ENCODE measurements around the gene NKX1-1.
A peak's percentile ranks its signal among the peaks of the same experiment; 100 is the strongest.

Gene NKX1-1

DNA sequence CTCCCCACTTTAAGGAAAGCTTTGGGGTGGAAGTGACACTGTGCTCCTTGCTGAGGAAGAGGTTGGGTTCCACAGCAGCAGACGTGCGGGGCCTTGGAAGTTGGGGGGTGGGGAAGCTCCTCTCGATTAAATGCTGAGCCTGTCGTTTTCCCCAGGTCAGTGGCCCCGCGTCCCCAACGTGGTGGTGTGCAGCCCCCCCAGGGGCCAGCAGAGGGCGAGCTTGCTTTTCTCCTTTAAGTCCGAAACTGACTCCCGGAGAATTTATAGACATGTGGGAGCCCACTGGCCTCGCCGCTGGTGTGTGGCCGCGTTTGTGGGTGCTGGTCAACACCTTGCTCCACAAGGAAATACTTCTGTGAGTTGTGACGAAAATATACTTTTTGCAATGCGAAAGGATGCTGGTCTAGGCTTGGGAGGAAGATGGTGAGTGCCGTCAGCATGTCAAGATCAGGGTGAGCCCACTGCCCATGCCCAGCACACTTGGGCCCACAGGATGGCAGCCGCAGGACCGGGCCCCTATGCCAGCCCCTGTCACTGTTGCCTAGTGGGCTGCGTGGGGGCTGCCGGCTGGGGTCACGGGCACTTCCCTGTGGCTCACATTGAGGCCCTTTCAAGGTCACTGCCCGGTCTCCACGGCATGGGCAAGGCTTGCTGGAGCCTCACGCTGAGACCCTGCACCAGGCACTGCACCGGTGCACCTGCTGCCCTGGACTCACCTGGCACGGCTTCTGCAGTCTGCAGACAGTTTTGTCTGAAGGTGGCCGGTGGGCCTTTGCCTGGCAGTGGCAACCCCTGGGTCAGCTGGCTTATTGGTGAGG, 49.9 kb downstream of the NKX1-1 start:
- peak; percentile 43 for DNase-seq

DNA sequence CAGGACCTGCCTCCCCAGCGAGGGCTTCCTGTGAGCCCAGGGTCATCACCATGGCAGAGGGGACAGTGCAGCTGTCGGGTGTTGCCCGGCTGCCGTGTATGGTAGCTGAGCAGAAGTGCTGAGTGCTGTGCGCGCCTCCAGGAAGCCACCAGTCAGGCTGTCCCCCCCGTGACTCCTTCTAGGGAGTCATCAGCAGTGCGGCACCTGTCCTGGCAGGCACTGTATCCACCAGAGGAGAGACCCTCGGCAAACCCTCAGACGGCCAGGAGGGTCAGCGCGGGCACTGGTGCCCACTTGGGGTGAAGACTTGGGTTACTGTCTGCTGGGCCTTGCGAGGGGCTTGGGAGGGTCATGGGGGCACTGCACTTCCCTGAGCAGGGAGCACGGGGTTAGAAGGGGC, 50.9 kb downstream of the NKX1-1 start:
- DNase-seq: no peak

DNA sequence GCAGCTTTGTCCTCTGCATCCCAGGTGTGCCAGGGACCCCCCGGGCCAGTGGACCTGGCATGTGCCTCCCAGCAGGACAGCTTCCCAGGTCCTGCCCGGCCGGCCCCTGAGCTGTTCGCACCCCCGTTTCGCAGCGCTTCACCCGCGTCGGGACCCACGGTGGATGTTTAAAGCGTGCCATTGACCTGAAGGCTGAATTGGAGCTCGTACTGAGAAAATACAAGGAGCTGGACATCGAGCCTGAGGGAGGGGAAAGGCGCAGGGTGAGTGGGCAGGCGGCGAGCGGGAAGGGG, 51.3 kb downstream of the NKX1-1 start:
- DNase-seq: no peak

DNA sequence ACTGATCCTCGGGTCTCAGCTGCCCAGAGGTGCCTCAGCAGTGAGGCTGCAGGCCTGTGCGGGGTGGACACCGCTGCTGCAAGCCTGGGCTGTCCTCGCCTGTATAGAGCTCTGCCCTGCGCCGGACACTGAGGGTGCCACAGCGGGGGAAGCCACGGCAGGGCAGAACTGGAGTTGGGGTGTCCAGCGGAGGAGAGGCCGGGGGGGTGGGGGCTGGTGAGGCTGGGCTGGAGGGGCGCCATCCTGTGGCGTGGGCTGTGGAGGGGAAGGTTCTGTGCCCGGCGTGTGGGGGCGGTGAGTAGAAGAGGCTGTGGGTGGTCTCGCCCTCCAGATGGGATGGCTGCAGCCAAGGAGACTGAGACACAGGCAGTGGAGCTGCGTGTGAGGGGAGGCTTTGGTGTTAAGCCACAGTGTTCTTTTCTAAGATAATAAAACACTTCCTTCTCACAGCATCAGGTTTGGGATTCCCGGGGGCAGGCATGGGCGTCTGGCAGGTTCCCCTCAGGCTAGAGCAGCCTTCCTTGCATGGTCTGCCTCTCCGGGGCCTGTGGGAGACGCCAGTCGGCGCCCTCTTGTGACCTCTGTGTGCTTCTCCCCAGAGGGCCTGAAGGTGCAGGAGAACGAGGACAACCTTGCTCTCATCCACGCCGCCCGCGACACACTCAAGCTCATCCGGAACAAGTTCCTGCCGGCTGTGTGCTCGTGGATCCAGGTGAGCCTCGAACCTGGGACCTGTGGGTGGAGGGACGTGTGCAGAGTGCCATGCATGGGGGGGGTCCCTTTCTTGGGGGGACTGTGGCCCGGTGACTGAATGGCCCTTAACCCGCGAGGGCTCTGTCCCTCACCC, 51.9 kb downstream of the NKX1-1 start:
- DNase-seq: no peak

DNA sequence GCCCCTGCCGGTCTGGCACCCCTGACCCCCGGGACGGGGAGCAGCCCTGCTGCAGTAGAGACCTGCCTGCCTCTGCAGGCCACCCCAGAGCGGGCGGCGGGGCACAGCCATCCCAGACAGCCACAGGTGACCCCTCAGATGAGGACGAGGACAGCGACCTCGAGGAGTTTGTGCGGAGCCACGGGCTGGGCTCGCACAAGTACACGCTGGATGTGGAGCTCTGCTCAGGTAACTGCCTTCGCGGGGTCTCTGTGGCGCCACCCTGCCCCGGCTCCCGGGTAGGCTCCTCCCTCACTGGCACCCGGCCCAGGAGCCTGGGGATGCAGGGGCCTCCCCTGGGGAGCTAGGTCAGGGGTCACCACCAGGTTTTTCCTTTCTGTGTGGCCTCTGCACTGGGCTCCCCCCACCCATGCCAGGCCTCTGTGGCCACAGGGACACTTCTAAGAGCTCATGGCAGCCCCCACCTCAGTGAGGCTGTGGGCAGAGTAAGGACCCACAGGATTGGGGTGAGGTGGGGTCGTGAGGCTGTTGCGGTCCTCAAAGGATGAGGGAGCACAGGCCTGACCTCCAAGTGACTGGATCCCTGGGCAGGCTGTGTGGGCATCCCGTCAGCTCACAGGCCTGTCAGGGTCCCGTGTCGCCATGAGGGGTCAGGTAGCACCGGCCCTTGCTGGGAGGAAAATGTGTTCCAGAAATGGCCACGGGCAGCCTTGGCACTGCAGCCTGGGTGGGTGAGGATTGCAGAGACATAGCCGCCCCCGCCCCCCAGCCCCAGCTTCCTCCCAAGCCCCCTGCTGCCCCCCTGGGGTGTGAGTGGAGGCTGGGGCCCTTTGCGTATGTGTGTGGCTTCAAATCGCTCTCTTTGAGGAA, 52.8 kb downstream of the NKX1-1 start:
- DNase-seq: no peak

Data from stimulated activated CD4-positive, alpha-beta T cell treated with anti-CD3 and anti-CD28 coated beads, Interleukin-12 subunit alpha, Interleukin-12 subunit beta, amount 100 ng/mL, for 4 hours (primary cell).